ENCODE measurements around the gene NCOA7. TPM values are rescaled to one million over a fixed set of nuclear protein-coding genes. Genes with fewer than 3 reads are reported as not detected.

NCOA7 gene
- total RNA-seq, 1 experiment from 2014 or later: 51.0 TPM

GRCh38 chr6:125828476-125829039 lies 37.8 kb downstream of the NCOA7 start:
- H3K4me1 ChIP-seq (replicated peaks; ENCODE audit: insufficient read depth): no peaks in the 10 kb centered on the region
- 0 out of 2 replicates have a peak, but pooled peaks cover 10% of the 10 kb centered on the region for H3K79me2 ChIP-seq (ENCODE audit: low read depth)
- no peaks in the 10 kb centered on the region for H3K9me2 ChIP-seq (ENCODE audit: insufficient read depth)
- H3K36me3 ChIP-seq (ENCODE audit: low read depth): no peaks in the 10 kb centered on the region
- CTCF ChIA-PET: interaction anchor here (0.6 kb wide), 1 partner anchor 10 kb away, joined by 3 read pairs; no protein-coding TSS in a partner anchor
- no peak overlapping the region for H3K4me3 ChIP-seq
- no peaks in the 10 kb centered on the region for H3K27me3 ChIP-seq (ENCODE audit: insufficient read depth, low read depth)
- H2AFZ ChIP-seq: no peak overlapping the region
- 0 out of 2 replicates have a peak, but pooled peaks cover 7% of the 10 kb centered on the region for H4K20me1 ChIP-seq (ENCODE audit: insufficient read depth)
- H3K9me3 ChIP-seq (ENCODE audit: insufficient read depth, low read depth): no peaks in the 10 kb centered on the region
- no peak overlapping the region for H3K4me2 ChIP-seq
- BruUV-seq (replicated peaks): no TSS peak
- no peaks in the 10 kb centered on the region for H3F3A ChIP-seq (ENCODE audit: insufficient read depth, low read depth)
- intact Hi-C loops (cut with micrococcal nuclease; ENCODE audit: unreplicated experiment): no loop called here
- POLR2A ChIA-PET (ENCODE audit: unreplicated experiment): no interaction called here
- TF ChIP-seq CTCF (conservative IDR thresholded peaks at IDR 0.05) (no peak), EZH2 (IDR thresholded peaks at IDR 0.05; ENCODE audit: low read depth) (no peak)
- no peak overlapping the region for H3K27ac ChIP-seq
- DNase-seq: no peak

- BruUV-seq (replicated peaks): no TSS peak
- Histone ChIP-seq H3K4me2 (no peak overlapping the region), H3K9me3 (ENCODE audit: insufficient read depth, low read depth) (no peaks in the 10 kb centered on the region), H3K79me2 (ENCODE audit: low read depth) (0 out of 2 replicates have a peak, but pooled peaks cover 10% of the 10 kb centered on the region), H3K9me2 (ENCODE audit: insufficient read depth) (no peaks in the 10 kb centered on the region), H3F3A (ENCODE audit: insufficient read depth, low read depth) (peaks cover 1% of the 10 kb centered on the region; the same call in 1 of the 2 replicates), H3K27me3 (ENCODE audit: insufficient read depth, low read depth) (no peaks in the 10 kb centered on the region), H4K20me1 (ENCODE audit: insufficient read depth) (0 out of 2 replicates have a peak, but pooled peaks cover 9% of the 10 kb centered on the region), H3K36me3 (ENCODE audit: low read depth) (no peaks in the 10 kb centered on the region), H3K4me3 (no peak overlapping the region), H3K27ac (no peak overlapping the region), H3K4me1 (replicated peaks; ENCODE audit: insufficient read depth) (no peaks in the 10 kb centered on the region), H2AFZ (no peak overlapping the region)
- DNase-seq: no peak
- POLR2A ChIA-PET (ENCODE audit: unreplicated experiment): no interaction called here
- no peak for TF ChIP-seq EZH2 (IDR thresholded peaks at IDR 0.05; ENCODE audit: low read depth)
- TF ChIP-seq CTCF (conservative IDR thresholded peaks at IDR 0.05): no peak
- CTCF ChIA-PET: no interaction called here
- intact Hi-C loops (cut with micrococcal nuclease; ENCODE audit: unreplicated experiment): no loop called here
Observed at GRCh38 chr6:125829433-125829832, 38.7 kb downstream of the NCOA7 start.

DNA sequence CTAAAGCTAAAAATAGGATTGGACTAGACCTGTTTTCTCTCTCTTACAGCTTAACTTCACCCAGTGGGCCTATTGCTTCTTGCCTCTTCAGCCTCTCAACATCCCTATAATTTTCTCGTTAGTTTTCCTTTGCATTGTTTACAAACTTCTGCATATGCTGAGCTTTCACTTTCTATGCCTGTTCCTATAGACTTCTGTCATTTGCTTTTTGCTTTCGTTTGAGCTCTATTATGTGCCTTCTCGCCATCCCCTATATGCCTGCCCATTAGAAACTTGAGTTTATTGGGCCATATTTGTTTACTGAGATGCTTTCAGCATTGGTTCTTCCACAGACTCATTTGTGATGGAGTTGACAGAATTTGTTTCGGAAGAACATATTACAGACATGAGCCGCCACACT lies 40.9 kb downstream of the NCOA7 start:
- no peak overlapping the region for H3K27ac ChIP-seq
- H3K36me3 ChIP-seq (ENCODE audit: low read depth): no peaks in the 10 kb centered on the region
- intact Hi-C loops (cut with micrococcal nuclease; ENCODE audit: unreplicated experiment): no loop called here
- H3K27me3 ChIP-seq (ENCODE audit: insufficient read depth, low read depth): no peaks in the 10 kb centered on the region
- TF ChIP-seq CTCF (conservative IDR thresholded peaks at IDR 0.05): no peak
- TF ChIP-seq EZH2 (IDR thresholded peaks at IDR 0.05; ENCODE audit: low read depth): no peak
- no peaks in the 10 kb centered on the region for H3K4me1 ChIP-seq (replicated peaks; ENCODE audit: insufficient read depth)
- H3K9me3 ChIP-seq (ENCODE audit: insufficient read depth, low read depth): no peaks in the 10 kb centered on the region
- no peak overlapping the region for H3K4me3 ChIP-seq
- H2AFZ ChIP-seq: no peak overlapping the region
- BruUV-seq (replicated peaks): no TSS peak
- ChIA-PET POLR2A (ENCODE audit: unreplicated experiment) (no interaction called here), CTCF (interaction anchor here (0.5 kb wide), 1 partner anchor 45 kb away, joined by 5 read pairs; no protein-coding TSS in a partner anchor)
- H3F3A ChIP-seq (ENCODE audit: insufficient read depth, low read depth): peaks cover 3% of the 10 kb centered on the region; the same call in 1 of the 2 replicates
- no peak for DNase-seq
- no peak overlapping the region for H3K4me2 ChIP-seq
- 0 out of 2 replicates have a peak, but pooled peaks cover 10% of the 10 kb centered on the region for H3K79me2 ChIP-seq (ENCODE audit: low read depth)
- 0 out of 2 replicates have a peak, but pooled peaks cover 14% of the 10 kb centered on the region for H4K20me1 ChIP-seq (ENCODE audit: insufficient read depth)
- H3K9me2 ChIP-seq (ENCODE audit: insufficient read depth): no peaks in the 10 kb centered on the region

Data from PC-9 (cell line).